SH-SY5Y (cell line): ENCODE data around the gene TENM4.

Source experiments
- GATA2 ChIP-seq: IDR thresholded peaks from 2 replicates; pipeline ENCODE4 v1.6.1; 2011; ENCODE audit warnings: mild to moderate bottlenecking, low read depth, low read length
- GATA3 ChIP-seq: IDR thresholded peaks from 2 replicates; pipeline ENCODE4 v1.6.1; 2011; ENCODE audit warnings: low read depth, mild to moderate bottlenecking, low read length, moderate library complexity

- TF ChIP-seq GATA2 (no peak), GATA3 (no peak)
Observed at GRCh38 chr11:79042824-79043223, 398.0 kb downstream of the TENM4 start.
